NCI-H2171 (cell line): ENCODE data around the gene ASIC5.
A peak's percentile ranks its signal among the peaks of the same experiment; 100 is the strongest.

Experiments
- DNase-seq: peaks from one replicate; lab custom pipeline; 2025; lab: John Stamatoyannopoulos, UW

The ASIC5 gene

DNA sequence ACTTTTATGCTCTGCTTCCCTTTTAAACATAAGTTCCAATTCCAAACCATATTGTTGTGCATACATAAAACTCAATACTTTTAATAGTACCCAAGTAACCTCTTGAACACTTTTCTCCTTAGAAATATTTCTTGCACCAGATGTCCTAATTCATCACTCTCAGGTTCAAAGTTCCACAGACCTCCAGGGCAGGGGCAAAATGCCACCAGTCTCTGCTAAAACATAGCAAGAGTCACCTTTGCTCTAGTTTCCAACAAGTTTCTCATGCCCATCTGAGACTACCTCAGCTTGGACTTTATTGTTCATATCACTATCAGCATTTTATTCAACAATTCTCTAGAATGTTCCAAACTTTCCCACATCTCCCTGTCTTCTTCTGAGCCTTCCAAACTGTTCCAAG, 13.7 kb upstream of the ASIC5 start:
- no peak for DNase-seq

DNA sequence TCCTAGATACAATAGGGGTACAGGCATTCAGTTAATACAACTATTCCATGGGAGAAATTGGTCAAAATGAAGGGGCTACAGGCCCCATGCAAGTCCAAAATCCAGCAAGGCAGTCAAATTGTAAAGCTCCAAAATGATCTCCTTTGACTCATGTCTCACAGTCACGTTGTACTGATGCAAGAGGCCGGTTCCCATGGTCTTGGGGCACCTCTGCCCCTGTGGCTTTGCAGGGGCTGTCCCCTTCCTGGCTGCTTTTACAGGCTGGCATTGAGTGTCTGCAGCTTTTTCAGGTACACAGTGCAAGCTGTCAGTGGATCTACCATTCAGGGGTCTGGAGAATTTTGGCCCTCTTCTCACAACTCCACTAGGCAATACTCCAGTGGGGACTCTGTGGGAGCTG, 12.5 kb upstream of the ASIC5 start:
- no peak for DNase-seq

DNA sequence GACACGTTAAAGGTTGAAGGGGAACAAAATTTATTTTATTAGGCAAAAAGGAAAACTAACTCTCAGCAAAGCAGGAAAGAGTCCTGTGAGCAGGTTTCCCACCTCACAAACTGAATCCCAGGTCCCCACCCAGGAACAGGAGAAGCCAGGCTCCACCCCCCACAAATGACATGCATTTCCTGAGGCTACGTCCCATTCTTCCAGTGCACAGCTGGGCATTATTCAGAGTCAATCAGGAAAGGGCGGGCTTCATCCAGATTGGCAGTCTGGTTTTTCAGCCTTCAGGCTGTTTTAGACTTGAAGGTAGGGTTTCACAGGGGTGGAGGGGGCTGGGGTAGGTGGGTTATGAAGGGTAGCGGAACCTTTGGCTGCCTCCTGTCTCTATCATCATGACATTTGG, 11.9 kb upstream of the ASIC5 start:
- no peak for DNase-seq

DNA sequence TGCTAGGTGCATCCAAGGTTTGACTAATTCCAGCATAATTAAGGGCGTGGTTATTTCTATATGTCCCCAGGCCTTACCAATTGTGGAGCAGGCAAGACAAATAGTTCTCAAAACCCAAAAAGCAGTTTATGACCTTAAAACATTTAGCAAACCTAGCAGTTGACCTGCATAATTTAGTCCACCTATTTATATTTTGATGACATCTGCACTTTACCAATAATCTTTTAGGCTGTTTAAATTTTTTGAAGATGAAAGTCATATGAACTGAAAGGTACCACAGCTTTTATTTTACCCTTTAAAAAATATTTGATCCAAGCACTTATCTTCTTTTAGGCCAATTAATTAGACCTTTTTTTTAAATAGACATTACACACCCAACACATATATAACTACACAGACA, 9.8 kb upstream of the ASIC5 start:
- no peak for DNase-seq

DNA sequence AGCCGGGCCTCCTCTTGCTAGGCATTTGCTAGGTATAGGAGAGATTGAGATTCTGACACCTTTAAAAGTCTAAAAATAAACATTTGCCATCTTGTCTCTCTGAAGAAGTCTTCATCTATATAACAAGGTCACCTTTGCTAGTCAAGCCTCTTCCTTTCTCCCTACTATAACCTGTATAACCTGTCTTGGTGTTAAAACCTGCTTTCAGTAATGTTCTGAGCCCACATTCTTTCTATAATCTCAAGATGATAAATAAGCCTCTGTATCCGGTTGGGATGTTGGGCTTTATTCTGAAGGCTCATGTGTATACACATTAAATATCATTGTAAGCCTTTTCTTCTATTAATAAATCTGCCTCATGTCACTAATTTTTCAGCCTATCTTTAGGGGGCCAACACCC, 10.2 kb downstream of the ASIC5 start:
- DNase-seq, result no peak

DNA sequence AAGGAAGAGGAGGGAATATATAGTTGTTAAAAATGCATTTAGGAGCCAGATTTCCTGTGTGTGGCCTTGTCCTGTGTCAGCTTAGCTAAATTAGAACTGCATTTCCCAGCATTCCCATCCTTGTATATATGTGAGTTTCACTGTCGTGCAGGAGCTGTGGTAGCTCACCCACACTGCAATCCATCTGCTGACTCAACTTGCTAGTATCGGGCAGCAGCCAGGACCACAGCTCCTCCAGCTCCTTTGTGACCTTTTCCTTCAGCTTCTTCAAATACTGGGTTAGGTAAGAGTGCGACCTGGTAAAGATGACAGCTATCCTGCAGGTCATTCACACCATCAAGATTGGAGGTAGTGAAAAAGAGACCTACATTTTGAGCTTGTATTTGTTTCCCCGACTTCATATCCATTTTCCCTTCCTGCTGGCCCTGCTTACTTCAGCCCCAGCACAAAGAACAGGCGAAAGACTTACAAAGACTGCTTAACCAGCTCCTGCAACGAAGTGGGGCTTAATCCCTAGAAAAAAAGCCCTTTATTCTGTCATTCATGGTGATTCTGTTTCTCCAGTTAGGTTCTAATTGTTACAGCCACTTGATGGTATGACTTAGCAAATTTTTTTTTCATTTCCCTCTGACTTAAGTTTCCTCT, 11.4 kb downstream of the ASIC5 start:
- no peak for DNase-seq

DNA sequence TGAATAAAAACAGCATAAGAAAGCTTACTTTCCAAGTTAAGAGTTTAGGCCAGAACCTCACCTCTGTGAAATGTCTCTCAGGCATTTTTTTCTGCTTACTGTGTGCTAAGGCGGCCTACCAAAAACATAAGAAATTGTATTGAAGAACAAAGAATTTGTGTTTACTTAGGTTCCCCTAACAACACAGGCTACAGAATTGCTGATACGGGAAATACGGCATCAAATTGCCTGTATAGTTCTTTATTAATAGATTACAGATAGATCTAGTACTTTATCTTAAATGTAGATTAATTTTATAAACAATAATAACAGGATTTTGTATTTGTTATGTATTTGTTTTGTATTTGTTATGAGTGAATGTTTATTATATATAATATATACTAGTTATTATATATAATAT, 12.9 kb downstream of the ASIC5 start:
- DNase-seq, result no peak

DNA sequence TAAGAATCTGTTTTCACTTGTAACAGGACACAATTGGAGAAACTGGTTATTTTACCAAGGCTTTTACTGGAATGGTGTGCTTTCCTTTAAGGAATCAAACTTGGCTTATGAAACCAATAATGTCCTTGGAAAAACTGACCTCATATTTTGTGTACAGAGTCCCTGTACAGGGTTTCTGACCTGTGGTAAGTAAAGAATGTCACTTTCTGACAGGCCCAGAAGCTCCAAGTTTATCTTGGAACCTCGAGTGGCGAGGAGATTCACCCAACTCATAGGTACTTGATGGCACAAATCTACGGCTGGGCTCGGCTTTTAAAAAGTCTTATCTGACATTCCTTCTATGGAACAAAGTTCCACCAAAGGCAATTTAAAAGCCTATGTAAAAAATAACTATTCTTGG, 17.0 kb downstream of the ASIC5 start:
- no peak for DNase-seq

DNA sequence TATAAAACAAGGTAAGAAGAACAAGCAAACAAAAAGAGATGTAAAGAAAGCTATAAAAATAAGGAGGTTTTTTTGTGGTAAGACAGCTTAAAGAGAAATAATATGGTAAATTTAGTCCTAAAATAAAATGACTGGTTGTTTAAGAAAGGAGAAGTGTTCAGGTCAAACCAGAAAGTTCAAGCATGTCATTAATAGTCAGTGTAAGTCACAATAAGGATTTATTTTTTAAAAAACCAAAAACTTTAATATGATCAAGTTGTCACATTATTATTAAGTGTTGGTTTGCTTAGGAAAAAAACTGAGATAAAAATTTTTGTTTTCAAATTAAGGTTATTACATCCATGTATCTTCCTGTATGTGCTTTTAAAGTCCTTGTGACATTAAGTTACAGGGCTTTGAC, 19.1 kb downstream of the ASIC5 start:
- DNase-seq, result no peak

DNA sequence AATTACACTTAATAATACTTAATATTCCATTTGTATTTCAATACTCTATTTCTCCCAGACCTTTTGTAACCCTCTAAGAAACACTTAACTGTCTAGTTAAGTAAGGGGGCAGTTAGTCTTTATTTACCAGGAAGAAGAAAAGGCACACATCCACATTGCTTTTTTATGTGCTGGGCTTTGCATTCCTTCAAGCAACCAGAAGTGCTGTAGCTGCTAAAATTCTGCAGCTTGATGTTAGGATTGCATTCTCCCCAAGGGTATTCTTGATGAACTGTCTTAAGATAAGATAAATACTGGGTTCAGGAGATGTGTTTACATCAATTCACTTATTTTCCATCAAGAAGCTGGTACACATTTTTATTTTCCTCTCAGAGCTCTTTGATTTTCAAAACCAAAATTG, 24.0 kb downstream of the ASIC5 start:
- DNase-seq, result no peak

DNA sequence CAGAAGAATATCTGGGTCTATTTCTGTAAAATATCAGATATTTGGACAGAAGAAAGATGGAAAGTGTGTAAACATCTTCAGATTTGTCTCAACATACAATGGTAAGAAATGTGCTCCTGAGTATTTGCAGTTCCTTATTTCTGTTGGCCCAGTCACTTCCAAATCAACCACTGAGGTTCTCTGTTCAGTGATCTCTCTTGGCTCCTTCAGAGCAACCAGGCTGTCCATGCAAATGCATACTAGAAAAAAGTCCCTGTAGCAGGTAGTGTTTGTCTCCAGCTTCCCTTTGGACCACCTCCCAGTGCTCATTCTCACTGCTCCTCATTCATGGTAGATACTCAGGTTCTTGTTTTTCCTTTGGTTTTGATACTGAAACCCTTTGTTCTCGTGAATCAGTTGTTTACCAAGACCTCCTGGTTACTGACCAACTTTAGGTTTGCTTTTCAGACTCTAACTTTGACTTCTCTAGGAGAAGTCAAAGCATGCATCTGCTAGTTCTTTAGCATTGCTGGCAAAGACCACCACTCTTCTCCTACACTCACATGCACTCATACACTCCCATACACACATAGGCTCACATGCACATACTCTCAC, 28.8 kb downstream of the ASIC5 start:
- no peak for DNase-seq

DNA sequence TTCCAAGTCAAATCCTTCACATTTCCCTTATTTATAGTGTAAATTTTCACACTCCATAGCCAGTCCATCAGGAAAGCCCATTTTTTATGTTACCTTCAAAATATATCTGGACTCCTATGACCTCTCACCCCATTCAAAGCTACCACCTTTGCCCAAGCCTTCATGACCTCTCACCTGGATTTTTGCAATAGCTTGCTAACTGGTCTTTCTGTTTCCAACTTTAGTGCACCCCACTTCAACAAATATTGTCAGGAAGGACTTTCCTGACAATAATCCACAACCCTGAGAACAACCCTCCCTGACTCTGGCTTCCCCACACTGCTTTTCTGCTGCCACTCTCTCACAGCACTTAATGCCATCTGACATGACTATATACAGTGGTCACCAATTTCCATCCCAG, 33.4 kb downstream of the ASIC5 start:
- DNase-seq, result no peak

DNA sequence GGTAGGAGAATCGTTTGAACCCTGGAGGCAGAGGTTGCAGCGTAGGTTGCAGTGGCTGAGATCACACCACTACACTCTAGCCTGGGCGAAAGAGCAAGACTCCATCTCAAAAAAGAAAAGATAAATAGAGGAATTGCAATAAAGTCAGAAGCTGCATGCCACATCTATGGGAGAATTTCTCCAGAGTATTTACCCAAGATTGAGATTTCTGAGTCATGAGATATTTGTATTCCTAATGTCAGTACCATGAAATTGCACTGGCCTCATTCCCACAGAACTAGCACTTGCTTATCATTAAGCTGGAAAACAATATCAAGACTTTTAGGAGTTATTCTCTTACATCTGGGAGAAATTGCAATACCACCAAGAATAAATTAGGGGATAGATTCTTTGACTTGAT, 37.4 kb downstream of the ASIC5 start:
- DNase-seq, result no peak

DNA sequence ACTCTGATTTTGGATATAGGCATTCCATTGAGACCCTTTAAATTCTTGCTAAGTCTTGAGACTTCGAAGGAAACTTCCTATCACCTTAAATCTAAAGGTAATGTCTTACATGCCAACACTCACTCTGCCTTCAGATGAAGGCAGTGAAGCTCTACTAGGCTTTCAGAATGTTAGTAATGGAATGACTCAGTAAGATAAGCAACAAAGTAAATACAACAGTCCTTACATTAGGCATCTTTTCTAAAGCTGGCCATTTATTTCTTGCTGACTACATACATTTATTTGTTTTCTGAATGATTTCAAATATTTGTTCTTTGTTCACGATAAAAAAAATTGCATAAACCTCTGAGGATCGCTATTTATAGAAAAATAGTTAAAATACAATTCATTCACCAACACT, 43.5 kb downstream of the ASIC5 start:
- DNase-seq, result no peak

DNA sequence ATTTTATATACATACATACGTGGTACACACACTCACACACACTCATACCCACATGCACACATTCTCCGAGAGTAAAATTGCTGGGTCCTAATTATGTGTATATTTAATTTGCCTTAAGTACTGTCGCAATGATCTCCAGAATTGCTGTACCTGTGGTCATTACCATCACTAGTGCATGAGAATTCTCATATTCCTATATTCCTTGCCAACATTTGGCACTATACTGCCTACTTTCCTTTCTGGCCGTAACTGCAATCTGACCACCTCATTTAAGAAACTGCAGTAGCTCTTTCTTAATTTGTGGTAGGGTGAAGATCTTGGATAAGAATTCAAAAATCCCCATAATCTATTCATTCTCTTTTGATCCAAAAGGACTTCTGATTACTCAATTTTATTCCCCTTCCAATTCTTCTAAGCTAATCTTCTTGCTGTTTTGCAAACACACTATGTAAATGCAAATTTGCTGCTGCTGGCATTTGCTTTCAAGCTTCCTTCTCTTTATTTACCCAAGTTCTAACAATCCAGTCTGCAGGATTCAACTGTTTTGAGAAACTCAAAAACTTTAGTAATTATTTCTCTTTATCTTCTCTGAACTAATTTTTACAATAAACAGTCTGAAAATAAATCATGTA, 45.1 kb downstream of the ASIC5 start:
- DNase-seq, result no peak

DNA sequence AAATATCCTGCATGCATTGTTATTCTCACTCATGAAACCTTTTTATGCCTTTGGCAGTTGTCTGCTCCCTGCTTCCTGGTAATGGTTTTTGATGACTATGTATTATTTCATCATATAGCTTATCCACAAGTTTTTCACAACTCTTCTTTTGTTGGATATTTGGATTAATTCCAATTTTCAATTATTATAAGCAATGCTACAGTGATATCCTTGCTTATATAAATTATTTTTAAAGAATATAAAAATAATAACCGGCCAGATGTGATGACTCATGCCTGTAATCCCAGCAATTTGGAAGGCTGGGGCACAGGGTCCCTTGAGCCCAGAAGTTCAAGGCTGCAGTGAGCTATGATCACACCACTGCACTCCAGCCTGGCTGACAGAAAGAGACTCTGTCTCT, 47.0 kb downstream of the ASIC5 start:
- DNase-seq, result no peak

DNA sequence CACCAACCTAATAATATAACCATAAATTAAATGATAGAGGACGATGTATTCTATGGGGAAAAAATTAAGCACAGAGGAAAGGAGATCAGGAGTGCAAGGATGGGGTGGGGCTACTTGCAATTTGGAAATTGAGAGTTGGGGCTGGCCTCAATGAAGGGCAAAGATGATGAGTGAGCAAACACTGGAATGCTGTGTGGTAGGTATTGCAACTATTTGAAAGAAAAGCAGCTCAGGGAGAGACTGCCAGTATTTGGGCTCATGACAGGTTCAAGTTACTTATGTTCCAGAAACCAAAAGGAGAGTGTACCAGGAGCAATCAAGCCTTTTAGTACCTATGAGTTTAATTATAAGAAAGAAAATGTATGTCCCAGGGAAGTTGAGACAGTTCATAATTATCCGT, 47.4 kb downstream of the ASIC5 start:
- no peak for DNase-seq

DNA sequence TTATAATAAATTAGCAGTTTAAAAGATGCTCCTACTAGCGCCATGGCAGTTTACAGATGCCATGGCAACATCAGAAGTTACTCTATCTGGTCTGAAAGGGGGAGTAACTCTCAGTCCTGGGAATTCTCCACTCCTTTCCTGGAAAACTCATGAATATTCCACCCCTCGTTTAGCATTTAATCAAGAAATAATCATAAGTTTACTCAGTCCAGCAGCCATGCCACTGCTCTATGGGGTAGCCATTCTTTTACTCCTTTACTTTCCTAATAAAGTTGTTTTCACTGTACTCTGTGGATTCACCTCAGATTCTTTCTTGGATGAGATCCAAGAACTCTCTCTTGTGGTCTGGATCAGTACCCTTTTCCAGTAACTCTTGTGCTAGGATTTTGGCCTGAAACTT, 55.0 kb downstream of the ASIC5 start:
- DNase-seq, result no peak

DNA sequence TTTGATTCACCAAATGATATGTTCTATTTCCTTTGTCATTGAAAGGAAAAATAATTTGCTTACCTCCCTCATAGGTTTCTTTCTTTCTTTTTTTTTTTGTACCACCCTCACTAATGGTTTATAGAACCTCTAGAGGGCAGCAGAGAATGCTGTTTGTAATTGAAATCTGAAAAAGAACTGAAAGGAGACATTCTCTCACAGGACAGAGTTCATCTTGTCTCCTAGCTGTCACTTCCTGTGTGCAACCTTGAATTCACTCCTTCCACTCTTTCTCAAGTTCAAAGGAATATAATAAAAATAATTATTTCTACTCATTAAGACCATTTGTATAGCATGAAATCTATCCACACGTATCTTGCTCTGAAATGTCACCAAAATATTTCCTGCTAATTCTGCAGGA, 56.2 kb downstream of the ASIC5 start:
- peak; percentile 23 for DNase-seq

DNA sequence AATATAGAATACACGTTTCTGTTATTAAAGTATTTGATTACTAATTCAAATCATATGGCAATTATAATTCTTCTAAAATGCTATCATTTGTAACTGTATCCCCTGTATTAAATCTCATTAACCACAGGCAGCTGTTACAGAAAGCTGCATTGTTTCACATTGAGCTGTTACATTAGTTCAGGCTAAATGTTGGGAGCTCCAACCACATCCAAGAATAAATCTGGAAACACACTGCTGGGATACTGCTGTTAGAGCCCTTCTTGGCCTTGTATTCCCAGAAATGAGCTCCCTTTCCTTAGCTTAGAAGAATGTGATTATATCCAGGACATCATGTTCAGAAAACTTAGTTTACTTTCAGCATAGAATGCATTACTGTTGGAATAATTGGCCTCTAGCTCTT, 59.1 kb downstream of the ASIC5 start:
- DNase-seq, result no peak

DNA sequence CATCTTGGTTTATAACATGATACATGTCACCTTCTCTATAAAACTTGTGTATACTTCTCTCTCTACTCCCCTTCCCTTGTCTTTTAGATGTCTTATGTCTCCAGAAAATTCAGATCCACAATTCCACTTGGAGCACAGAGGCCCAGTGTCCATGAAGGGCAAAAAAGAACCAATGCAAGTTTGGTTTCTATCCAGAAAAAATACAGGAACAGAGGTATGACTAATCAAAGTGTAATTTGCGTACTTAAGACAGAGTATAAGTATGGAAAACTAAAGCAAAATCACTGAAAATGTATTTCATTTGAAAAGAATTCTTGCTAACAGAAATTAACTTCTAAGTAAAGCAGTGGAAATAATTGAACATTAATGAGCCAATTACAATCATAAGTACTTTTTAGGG, 61.1 kb downstream of the ASIC5 start:
- no peak for DNase-seq

DNA sequence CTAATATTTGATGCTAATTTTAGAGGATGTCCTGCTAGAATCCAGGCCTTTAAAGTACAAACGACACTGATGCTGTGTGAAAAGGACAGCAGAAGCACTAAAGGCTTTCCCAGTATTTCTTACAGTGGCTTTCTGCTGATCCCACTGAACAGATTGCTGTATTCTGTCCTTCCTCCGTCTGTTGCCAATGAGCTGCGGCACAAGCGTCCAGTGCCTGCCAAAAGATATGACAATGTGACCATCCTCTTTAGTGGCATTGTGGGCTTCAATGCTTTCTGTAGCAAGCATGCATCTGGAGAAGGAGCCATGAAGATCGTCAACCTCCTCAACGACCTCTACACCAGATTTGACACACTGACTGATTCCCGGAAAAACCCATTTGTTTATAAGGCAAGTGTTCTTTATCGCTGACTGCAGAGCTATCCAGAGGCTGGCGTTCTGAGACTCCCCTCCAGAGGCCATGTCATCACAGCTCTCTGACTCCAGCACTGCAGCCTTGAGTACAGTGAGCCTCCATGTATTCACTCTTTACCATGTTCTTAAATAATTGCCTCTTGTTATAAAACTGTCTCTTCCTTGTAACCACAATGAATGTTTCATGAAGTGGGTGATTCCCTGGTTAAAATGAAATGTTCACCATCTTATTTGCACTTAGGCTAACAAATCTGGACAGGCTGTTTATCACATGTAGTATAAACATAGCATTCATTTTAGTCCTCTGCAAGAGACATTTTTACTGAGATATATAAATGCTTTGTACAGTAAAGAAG, 63.7 kb downstream of the ASIC5 start:
- no peak for DNase-seq

DNA sequence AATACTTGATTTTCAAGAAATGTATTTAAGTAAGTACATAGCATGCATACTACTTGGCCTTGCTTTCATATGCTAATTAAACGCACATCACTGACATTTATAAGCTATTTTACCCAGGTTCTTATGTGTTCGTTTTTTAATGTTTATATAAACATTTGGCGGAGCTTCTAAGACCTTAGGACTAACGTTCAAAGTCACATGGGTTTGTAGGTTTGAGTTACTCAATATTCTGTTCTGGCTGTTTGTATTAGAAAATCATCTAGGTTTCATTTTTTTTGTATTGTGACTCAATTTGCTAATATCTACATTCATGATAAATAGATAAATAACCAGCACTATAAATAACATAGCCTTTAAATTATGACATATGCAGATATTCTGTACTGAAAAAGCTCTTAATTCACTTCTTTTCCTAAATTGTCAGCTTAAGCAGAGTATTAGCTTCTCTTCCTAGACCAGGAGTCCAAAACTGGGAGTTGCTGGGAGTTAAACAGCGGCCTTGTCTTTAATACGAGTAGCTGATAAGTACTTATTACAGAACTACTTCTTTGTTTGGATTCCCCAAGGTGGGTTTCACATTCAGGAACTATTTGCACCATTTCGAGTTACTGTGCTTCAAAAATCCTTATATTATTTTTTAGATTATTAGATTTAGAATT, 65.3 kb downstream of the ASIC5 start:
- no peak for DNase-seq
